ENCODE measurements around the gene P2RX3.

The P2RX3 gene

DNA sequence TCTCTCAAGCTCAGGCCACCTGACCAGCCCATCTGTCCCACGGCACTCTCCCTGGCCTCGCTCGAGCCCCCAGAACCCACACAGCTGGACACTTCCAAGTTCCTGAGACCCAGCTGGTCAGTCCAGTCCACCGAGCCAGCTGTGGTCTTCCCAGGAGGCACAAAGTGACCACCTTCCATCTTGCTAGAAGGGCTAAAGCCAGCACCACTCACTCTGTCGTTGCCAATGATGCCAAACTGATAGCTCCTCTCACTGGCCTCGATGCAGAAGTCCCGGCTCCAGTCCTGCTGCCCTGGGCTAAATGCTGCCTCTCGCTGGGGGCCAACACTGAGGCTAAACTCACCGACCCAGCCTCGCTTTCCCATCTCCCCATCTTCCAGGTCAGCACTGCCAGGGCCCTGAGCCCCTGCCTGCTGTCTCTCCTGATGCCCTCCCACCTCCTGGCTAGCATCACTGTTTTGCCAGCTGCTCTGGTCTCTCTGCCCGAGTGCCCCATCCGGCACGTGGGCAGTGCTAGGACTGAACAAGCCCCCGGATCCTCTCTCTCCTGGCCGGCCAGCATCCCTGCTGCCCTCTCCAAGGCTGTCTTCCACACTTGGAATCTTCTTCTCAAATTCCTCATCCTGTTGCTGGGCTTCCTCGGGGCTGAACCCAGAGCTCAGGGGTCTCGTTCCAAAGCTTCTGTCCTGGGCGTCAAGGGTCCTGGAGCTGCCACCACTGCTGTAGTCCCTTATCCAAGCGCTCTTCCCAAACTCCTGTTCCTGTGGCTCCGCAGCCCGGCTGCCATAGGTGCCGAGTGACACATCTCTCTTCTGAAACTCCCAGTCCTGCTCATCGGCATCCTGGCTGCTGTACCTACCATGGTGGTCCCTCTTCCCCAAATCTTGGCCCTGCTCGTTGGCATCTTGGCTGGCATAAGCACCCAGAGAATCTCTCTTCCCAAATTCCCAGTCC, 28.8 kb upstream of the P2RX3 start:
- H3K4me3 ChIP-seq (ENCODE audit: low read depth, low read length) = no peak overlapping the region

DNA sequence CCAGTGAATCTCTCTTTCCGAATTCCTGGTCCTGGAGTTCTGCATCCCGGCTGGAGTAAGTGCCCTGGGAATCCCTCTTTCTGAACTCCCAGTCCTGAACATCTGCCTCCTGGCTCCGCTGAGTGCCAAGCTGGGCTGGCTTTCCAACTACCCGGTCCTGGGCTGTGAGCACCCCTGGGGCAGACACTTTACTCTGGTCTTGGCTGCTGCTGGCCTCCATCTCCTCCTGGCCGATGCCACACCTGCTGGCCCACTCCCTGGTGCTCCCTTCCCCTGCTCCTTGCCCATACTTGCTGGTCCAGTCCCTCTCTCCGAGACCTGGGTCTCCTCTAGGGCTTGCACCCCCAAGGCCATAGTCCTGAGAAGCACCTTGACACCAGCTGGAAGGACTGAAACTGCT, 28.1 kb upstream of the P2RX3 start:
- H3K4me3 ChIP-seq (ENCODE audit: low read depth, low read length) = no peak overlapping the region

DNA sequence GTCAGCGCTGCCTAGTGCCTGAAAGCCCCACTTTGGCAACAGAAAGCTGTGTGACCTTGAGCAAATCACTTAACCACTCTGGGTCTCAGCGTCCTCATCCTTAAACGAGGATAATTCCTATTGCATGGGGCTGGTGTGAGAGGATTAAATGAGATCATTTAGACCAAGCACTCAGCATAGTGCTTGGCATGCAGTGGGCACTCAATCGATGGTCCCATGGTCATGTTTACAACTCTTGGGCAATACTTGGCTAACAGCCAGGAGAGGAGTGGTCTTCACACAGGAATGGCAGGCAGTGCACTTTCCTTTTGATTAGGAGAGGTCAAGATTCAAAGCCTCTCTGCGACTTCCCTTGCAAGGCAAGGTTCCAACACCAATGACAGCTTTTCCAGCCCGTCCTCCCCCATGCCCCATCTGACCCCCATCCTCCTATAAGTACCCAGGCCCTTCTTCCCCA, 27.5 kb upstream of the P2RX3 start:
- H3K4me3 ChIP-seq (ENCODE audit: low read depth, low read length) = peak overlapping the region; percentile 20

DNA sequence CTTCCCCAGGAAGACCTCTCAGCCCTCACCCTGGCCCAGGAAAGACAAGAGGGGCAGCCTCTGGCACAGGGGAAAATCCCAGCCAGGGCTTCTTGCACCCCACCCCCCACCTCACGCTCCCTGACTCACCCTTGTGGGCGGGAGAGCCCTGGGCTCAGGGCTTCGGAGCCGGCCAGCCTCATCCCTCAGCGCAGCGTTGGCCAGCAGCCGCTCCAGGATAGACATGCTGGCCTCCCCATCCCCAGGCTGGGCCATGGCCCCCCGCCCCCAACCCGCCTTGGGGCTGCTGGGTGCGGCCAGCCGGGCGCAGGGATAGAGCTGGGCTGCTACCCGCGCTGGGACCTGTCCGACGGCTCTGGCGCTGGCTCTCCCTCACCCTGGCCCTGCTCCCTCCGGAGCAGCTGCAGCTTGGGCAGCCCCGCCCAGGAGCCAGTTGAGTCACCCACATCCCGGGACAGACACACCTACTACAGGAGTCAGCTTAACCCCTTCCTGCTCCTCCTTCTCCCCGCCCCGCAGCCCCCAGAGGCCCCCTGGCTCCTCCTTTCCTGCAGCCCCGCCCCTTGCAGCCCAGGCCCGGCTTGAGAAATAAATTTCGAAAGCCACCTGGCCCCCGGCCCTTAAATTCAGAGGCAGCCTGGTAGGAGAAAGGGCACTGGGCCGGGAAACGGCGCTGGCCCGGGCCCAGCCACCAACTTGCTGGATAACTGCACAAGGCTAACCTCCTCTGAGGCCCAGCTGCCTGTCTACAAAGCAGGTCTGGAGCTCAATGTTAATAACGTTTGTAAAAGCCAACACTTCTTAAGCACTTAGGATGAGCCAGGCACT, 26.8 kb upstream of the P2RX3 start:
- peak overlapping the region; percentile 20 for H3K4me3 ChIP-seq (ENCODE audit: low read depth, low read length)

DNA sequence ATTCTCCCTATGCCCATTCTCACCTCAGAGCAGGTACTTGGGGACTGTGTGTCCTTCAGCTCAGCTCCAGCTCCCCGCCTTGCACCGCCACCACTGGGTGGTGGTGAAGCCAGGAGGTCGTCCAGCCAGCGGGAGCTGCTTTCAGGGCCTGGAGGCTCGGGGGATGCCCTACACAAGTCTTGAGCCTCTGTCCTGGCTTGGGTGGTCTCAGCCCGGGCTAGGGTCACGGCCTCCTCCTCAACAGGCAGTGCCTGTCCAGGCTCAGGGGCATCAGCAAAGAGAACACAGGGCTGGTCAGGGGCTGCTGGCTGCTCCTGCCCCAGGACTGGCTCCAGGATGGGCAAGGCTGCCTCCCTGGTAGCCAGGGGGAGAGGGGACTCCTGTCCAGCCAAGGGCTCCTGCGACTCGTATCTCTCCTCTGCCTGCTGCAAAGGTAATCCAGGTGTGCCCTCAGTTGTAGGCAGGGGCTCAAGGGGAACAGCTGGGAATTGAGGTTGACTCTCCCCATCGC, 25.6 kb upstream of the P2RX3 start:
- no peak overlapping the region for H3K4me3 ChIP-seq (ENCODE audit: low read depth, low read length)

DNA sequence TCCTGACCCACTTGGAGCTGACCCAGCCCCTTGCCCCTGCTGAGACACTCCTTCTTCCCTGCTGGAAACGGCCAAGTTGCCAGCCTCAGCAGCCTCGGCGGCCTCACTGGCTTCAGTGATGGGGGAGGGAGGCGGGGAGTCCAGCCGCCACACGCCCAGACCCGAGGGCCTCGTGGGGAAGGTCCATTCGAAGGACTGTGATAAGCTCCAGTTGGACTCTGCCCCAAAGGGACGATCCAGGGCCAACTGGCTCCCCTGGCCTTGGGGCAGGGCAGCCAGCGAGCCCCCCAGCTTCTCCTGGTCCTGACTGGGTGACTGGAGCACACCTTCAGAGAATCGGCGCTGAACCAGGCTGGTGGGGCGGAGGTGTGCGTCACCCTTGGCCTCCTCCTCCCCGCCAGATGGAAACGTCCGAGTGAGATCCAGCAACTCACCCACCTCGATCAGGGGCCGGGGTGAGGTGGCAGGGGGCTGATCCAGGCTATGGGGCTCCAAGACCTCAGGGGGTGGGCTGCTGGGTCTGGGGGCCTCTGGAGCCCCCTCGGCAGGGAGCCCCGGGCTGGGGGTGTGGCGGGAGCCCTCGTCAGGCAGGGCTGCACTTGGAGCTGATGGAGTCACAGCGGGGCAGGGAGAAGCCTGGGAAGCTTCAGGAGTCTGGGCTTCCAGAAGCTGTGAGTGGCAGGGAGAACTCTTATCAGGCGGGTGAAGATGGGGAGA, 24.9 kb upstream of the P2RX3 start:
- no peak overlapping the region for H3K4me3 ChIP-seq (ENCODE audit: low read depth, low read length)

DNA sequence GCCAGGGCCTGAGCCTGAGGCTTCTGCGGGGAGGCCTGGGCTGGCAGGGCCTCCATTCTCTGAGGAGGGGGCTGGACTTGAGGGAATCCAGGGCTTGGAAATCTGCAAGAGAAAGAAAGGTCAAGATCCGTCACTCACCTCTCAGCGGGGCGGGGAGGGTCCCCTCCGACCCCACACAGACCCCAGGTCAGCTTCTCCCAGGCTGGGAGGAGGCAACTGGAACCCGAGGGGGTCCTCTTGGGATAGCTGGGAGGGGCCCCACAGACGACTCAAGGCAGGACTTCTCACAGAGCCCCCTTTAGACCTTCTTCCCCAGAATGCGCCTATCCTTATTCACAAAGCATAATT, 24.4 kb upstream of the P2RX3 start:
- no peak overlapping the region for H3K4me3 ChIP-seq (ENCODE audit: low read depth, low read length)

DNA sequence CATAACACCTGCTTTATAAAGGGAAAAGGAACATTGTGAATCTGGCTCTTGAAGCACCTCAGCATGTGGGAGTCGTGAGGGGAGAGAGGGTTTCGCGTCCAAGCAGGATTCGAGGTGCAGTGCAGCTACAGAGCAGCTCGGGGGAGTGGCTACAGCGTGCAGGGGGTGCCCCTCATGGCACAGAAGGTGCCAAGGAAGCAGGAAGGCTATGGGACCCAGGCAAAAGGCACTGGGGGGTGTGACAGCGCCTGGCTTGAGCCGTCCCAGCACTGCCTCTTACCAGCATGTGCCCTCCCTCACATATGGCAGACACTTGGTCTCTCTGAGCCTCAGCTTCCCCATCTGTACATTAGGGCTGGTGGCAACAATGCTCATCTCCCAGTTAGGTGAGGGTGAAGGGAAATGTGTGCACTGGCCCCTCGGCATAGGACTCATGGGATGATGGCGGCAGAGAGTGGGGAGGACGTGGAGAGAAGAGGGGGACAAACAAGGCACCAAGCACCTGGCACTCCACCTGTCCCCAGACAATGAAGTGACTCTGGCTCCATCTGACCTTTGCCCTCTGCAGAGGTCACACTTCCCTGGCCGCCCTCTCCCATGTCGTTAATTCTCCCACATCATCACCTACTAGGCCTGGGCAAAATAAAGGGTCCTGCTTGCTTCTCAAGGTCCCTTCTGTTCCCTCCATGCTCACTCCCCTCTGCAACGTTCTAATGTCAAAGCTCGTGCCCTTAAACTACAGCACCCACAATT, 23.8 kb upstream of the P2RX3 start:
- H3K4me3 ChIP-seq (ENCODE audit: low read depth, low read length) = no peak overlapping the region

DNA sequence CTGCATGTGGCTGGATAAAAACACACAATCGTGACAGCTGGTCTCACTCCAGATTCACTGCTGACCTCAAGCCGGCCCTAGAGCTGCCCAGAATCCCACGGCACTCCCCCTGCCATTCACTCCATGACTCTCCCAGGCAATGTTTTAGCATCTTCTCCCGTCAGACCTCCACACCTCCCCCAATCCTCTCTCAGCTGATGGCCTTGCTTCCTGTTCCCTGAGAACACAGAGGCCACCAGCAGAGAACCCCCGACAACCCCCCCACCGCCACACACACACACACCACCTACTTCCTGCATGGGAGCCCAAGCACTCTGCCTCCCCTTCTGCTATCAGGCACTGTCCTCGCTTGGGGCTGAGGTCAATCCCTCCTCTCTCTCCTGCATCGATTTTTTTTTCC, 22.7 kb upstream of the P2RX3 start:
- no peak overlapping the region for H3K4me3 ChIP-seq (ENCODE audit: low read depth, low read length)

DNA sequence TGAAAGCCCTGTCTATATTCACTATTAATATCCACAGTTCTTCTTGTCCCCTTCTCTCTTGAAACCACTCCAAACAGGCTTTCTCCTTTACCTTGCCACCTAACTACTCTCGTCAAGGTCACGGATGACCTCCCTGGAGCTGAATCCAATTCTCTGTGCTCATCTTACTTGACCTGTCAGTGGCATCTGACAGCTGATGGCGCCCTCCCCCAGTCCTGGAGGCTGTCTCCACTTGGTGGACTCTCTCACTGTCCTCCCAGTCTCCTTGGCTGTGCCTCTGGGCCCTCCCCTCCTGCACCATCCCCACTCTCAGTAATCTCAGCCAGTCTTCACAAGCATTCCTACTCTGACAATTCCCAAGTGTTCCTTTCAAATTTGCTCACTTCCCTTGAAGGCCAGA, 22.1 kb upstream of the P2RX3 start:
- H3K4me3 ChIP-seq (ENCODE audit: low read depth, low read length) = no peak overlapping the region

DNA sequence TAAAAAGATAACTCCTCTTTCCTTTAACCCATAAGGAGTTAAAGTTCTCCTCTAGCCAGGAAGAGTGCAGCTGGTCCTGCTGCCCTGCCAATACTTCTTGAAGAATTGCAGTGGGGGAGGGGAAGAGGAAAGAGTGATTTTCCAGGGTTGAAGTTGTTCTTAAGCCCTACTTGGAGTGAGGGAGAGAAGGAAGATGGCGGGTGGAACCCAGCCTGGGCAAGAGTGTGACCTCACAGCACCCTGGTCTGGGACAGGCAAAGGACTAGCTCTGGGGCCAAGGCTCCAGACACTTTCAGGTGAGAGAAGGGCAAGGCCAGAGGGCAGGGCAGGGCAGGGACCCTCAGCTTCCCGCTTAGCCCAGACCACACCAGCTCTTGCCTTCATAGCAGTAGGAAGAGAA, 20.0 kb upstream of the P2RX3 start:
- H3K4me3 ChIP-seq (ENCODE audit: low read depth, low read length) = no peak overlapping the region

DNA sequence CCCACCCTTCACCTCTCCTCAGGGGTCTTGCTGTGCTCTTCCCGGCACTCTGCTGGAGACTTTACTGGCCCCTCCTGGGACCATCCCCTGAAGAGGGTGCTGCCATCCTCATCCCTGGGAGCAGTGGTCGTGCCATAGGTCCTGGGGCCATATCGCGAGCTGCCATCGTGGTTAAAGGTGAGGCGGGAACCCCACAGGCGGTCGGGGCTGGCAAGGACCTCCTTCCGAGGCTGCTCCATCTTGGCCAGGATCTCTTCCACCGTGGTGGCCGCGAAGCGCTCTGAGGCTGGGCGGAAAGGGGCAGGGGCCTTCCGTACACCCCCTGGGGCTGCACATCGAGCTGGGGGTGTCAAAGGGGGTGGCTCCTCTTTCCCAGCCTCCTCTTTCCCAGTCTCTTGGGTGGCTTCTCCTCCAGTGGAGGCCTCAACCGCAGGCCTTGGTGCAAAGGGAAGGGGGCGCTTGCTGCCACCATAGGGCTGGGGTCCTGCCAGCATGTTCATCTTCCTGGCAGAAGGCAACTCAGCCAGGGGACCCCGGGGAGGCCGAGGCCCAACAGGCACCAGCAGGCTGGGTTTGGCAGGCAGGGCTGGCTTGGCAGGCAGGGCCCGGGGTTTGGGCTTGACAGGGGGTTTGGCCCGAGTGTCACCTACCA, 18.0 kb upstream of the P2RX3 start:
- no peak overlapping the region for H3K4me3 ChIP-seq (ENCODE audit: low read depth, low read length)

DNA sequence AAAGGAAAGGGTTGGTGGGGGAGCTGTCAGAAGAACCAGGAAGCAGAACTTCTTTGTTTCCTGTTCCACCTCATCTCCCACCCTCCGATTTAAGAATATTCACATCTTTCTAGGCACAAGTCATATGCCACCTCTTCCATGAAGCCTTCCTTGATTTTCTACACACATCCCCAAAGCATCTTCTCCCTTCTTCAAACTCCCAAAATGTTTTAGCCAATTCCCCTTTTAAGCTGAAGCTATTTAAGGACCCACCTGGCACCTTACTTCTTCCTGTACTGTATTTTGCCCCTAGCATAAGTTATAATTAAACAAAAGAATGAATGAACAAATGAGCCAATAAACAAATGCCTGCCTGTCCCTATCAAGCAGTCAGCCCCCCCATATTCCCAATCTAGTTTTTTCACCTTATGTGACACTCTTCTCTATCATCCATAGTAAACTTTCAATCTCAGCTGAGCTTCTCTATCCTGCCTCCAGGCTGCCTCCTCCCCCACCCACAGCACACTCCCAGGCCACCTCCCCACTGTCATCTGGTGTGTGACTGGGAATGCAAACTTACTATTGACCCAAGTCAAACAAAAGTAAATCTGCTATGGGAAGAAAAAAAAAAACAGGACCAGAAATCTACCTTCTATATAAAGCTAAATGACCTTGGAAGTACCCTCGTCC, 17.3 kb upstream of the P2RX3 start:
- H3K4me3 ChIP-seq (ENCODE audit: low read depth, low read length) = no peak overlapping the region

DNA sequence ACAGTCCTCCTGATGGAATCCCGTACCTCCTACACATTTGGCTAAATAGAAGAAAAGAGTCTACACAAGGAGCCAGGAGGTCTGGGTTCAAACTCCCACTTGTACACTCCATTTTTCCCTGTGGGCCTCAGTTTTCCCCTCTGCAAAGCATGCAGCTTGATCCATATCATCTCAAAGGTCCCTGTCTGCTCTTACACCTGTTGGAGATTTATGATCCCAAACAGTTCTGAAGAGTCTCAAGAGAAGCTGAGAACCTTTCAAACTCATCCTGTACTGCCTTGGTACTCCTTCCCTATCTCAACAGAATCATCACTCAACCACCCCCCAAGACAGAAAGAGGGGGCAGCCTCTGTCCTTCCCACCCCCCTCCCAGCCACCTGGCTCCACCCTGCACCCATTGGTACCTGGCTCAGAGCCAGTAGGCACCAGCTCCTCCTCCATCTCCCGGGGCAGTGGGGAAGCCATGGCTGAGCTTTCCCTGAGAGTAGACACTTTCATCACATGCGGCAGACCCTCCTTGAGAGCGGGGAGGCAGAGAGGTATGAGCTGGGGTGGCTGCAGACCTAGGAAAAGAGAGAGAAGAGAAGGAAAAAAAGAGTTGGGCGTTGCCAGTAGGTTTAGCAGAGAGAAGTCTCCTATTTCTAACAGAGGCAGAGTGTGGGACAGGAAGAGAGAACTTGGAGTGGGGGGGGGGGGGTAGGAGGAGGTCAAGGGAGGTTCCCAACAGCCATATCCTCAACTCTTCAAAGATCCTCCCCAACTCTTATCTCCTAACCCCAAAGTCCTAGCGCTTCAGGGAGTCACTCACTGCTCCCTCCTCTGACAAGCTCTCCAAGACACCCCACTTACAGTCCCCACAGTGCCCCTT, 16.5 kb upstream of the P2RX3 start:
- H3K4me3 ChIP-seq (ENCODE audit: low read depth, low read length) = no peak overlapping the region

DNA sequence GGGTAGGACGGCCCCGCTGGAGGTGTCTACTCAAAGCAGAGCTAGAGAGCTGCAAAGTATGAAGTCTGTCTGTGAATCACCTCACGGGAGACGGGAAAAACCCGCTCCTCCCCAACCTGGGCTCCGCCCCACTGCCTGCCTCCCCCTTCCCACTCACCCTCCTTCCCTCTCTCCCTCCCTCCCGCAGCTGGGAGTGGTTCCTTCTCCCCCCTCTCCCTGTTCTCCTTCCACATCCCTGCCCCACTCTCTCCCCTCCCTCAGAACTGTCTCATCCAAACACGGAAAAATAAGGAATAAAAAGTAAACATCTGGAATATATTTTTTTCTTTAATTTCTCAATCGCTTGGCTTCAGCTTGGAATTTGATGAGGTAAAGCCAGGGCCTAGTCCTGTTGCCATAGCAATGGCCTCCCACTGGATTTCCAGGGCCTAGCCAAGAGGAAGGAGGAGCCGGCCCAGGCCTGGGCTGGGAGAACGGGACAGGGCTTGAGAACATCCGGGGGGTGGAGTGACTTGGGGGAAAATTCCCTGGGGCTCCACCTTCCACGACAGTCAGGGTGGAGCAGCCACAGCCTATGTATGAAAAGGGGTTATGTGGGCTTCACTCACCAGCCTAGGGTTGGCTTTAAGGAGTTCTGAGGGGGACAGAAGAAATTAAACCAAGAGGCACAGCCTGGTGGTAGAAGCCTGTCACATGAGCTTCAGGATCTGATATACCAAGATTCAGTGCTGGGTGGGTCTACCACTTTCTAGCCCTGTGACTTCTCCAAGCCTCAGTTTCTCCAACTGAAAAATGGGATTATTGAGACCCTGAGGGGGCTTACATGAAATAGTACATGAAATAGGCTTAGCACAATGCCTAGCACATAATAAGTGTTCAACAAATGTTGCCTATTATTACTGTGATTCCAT, 15.6 kb upstream of the P2RX3 start:
- no peak overlapping the region for H3K4me3 ChIP-seq (ENCODE audit: low read depth, low read length)

DNA sequence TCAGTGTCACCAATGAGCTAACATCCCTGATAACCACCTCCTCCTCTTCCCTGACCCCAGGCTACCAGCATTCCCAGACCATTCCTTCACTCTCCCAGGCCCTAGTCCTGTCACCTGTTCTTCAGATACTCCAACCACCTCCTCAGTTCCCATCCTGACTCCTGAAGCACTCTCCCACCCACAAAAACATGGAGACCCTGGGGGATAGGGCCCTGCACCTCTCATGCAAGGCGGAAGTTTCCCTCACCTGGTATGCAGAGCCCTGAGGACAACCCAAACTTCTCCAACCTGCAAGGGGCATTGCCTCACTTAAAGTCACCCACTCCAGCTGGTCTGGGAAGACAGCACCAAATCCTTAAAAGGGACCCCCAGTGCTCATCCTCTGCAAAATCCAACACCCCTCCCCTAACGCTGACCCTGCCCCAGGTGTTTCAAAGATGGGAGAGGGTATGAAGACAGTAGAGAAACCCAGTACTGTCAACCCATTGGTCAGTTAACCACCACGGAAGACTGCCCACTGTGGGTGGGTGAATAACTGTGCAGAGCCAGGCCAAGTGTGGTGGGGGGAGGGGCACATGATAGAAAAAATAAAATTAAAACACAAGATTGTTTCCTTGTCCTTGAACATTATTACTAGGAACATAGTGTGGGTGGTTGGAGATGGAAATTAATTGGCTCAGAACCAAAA, 14.8 kb upstream of the P2RX3 start:
- peak overlapping the region; percentile 69 for H3K4me3 ChIP-seq (ENCODE audit: low read depth, low read length)

DNA sequence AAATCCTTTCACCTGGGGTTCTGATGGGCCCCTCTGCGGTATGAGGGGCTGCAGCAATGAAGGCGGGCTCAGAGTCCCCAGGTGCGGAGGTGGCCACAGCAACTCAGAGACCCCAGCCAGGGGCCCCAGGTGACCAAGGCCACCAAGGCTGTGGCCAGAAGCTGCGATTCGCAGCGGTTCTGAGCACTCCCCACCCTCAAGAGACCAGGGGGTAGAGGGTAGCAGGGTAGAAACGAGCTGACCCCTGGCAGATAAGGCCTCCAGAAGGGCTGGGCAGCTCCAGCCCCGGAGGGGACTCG, 14.3 kb upstream of the P2RX3 start:
- H3K4me3 ChIP-seq (ENCODE audit: low read depth, low read length) = peak overlapping the region; percentile 69

Measured in iPS-11a (cell line).